HCT116 (cell line): ENCODE data around the gene CCDC73. TPM values are rescaled to one million over a fixed set of nuclear protein-coding genes. Genes with fewer than 3 reads are reported as not detected.

Source experiments
- ATAC-seq: fragments of 200-7000 bp; cut with Tn5 transposase; 2 replicates; pipeline ENCODE4 v1.9.1; 2020; ENCODE audit warnings: mild to moderate bottlenecking, moderate library complexity
- BruUV-seq: library from RNA; stranded (reverse); fragments of 400-500 nt; replicated peaks from 2 replicates; lab custom pipeline; 2021; lab: Mats Ljungman, UMichigan
- CTCF ChIA-PET: fragments of 300-600 bp; sonication (Branson Sonifier 250); formaldehyde crosslinking; loops from one replicate; lab custom pipeline; 2021; ENCODE audit warnings: antibody characterized with exemption; lab: Charles Lee
- POLR2A ChIA-PET: fragments of 300-600, 350-600 bp; sonication (Branson Sonifier 250); formaldehyde crosslinking; loops from one replicate; lab custom pipeline; 2021; ENCODE audit warnings: antibody characterized with exemption; lab: Charles Lee
- RAD21 ChIA-PET, 2 experiments: fragments of 300-600 bp; sonication (Branson Sonifier 250); formaldehyde crosslinking; loops; one replicate each; lab custom pipeline; 2023; ENCODE audit warnings: low total read pairs in 2 of 2; ENCODE audit not compliant: uncharacterized antibody in 2 of 2, unreplicated experiment in 2 of 2, low non-redundant PET in 1 of 2; lab: Charles Lee
- DNase-seq: peaks from one replicate; pipeline ENCODE4 v3.0.0-alpha.2; 2010; ENCODE audit warnings: low read depth, low spot score
- H2AFZ ChIP-seq: fragments of 200-600 bp; shearing (Covaris generic), sonication (generic); 2 replicates; pipeline ENCODE4 v1.6.1; 2017; ENCODE audit warnings: low read depth, mixed run types, mixed read lengths, antibody characterized with exemption, low read length; ENCODE audit not compliant: poor library complexity, severe bottlenecking
- H3K27ac ChIP-seq: 2 replicates; pipeline ENCODE4 v1.5.1; 2012; ENCODE audit warnings: low read depth, low read length
- H3K27me3 ChIP-seq: fragments of 200-600 bp; sonication (generic); 2 replicates; pipeline ENCODE4 v1.6.1; 2016; ENCODE audit warnings: mixed run types, low read length, mixed read lengths; ENCODE audit not compliant: insufficient read depth
- H3K36me3 ChIP-seq, 2 experiments: fragments of 200-500 bp in 1 of 2; fragments of 200-600 bp in 1 of 2; sonication (Bioruptor generic) in 1 of 2; sonication (generic) in 1 of 2; 2 replicates each; pipeline versions ENCODE4 v1.5.1 to v1.6.1; 2014 to 2016; ENCODE audit warnings: low read length in 2 of 2, inconsistent platforms in 1 of 2, mixed read lengths in 1 of 2, mixed run types in 1 of 2; ENCODE audit not compliant: insufficient read depth in 2 of 2, control insufficient read depth in 1 of 2
- H3K4me1 ChIP-seq, 2 experiments: fragments of 200-600 bp in 1 of 2; sonication (generic) in 1 of 2; 2 replicates each; pipeline versions ENCODE4 v1.5.1 to v1.6.1; 2012 to 2017; ENCODE audit warnings: low read length in 2 of 2, inconsistent platforms in 1 of 2, mild to moderate bottlenecking in 1 of 2, mixed read lengths in 1 of 2, mixed run types in 1 of 2, moderate library complexity in 1 of 2; ENCODE audit not compliant: insufficient read depth in 2 of 2, control insufficient read depth in 1 of 2
- H3K4me2 ChIP-seq: fragments of 200-600 bp; sonication (generic); 2 replicates; pipeline ENCODE4 v1.6.1; 2017; ENCODE audit warnings: mixed run types, low read length, mixed read lengths
- H3K4me3 ChIP-seq, 2 experiments: fragments of 200-600 bp in 1 of 2; sonication (generic) in 1 of 2; replicated peaks in 1 of 2; 2 replicates each; pipeline ENCODE4 v1.5.1; 2011 to 2016; ENCODE audit warnings: low read length in 2 of 2, control low read depth in 1 of 2, low read depth in 1 of 2, mild to moderate bottlenecking in 1 of 2, mixed read lengths in 1 of 2, mixed run types in 1 of 2
- H3K79me2 ChIP-seq: fragments of 200-600 bp; sonication (generic); 2 replicates; pipeline ENCODE4 v1.6.1; 2017; ENCODE audit warnings: mild to moderate bottlenecking, mixed run types, low read length, moderate library complexity, mixed read lengths; ENCODE audit not compliant: insufficient read depth
- H3K9ac ChIP-seq: fragments of 200-600 bp; sonication (generic); 2 replicates; pipeline ENCODE4 v1.6.1; 2016; ENCODE audit warnings: low read length, mixed read lengths
- H3K9me2 ChIP-seq: fragments of 200-600 bp; sonication (generic), shearing (Covaris generic); 2 replicates; pipeline ENCODE4 v1.6.1; 2017; ENCODE audit warnings: mixed run types, mild to moderate bottlenecking, moderate library complexity; ENCODE audit not compliant: insufficient read depth
- H3K9me3 ChIP-seq, 2 experiments: fragments of 200-500 bp in 1 of 2; fragments of 200-600 bp in 1 of 2; sonication (Bioruptor generic) in 1 of 2; sonication (generic) in 1 of 2; 2 replicates each; pipeline ENCODE4 v1.6.1; 2014 to 2017; ENCODE audit warnings: low read length in 2 of 2, mixed read lengths in 2 of 2, inconsistent platforms in 1 of 2, low read depth in 1 of 2, mild to moderate bottlenecking in 1 of 2, mixed run types in 1 of 2, moderate library complexity in 1 of 2; ENCODE audit not compliant: control insufficient read depth in 1 of 2, insufficient read depth in 1 of 2
- H4K20me1 ChIP-seq: fragments of 200-600 bp; sonication (generic), shearing (Covaris generic); 2 replicates; pipeline ENCODE4 v1.6.1; 2017; ENCODE audit warnings: mixed run types, mild to moderate bottlenecking, moderate library complexity; ENCODE audit not compliant: insufficient read depth
- CEBPB ChIP-seq: IDR thresholded peaks from 2 replicates; pipeline ENCODE4 v1.6.1; 2012; ENCODE audit warnings: low read depth
- EGR1 ChIP-seq: IDR thresholded peaks from 2 replicates; pipeline ENCODE4 v1.6.1; 2012; ENCODE audit warnings: low read depth
- FOSL1 ChIP-seq: IDR thresholded peaks from 2 replicates; pipeline ENCODE4 v1.6.1; 2012; ENCODE audit warnings: low read depth
- JUND ChIP-seq: IDR thresholded peaks from 2 replicates; pipeline ENCODE4 v1.6.1; 2012
- POLR2A ChIP-seq: IDR thresholded peaks from 2 replicates; pipeline ENCODE4 v1.7.0; 2011; ENCODE audit warnings: borderline replicate concordance; ENCODE audit not compliant: insufficient read depth, insufficient read length; ENCODE audit errors: extremely low read depth
- POLR2AphosphoS5 ChIP-seq: IDR thresholded peaks from 2 replicates; pipeline ENCODE4 v1.6.1; 2011; ENCODE audit warnings: mild to moderate bottlenecking, low read depth, low read length, moderate library complexity
- SP1 ChIP-seq: IDR thresholded peaks from 2 replicates; pipeline ENCODE4 v1.6.1; 2012; ENCODE audit warnings: low read depth
- SRF ChIP-seq: IDR thresholded peaks from 2 replicates; pipeline ENCODE4 v1.6.1; 2012; ENCODE audit warnings: low read depth
- ZFX ChIP-seq: fragments of 450-650 bp; IDR thresholded peaks from 2 replicates; pipeline ENCODE4 v1.6.1; 2017
- ZNF274 ChIP-seq: fragments of 200-500 bp; sonication (Bioruptor generic); IDR thresholded peaks from 2 replicates; pipeline ENCODE4 v1.6.1; 2014; ENCODE audit warnings: mild to moderate bottlenecking, low read depth, low read length, inconsistent platforms
- intact Hi-C: fragments of 100-400 bp; cut with micrococcal nuclease; formaldehyde crosslinking; loops from 2 replicates; pipeline ENCODE4 v1.10.0; 2022
- total RNA-seq: library from RNA; stranded (reverse); gene quantifications from one replicate; pipeline ENCODE4 v1.2.1, GENCODE V29; 2021; ENCODE audit not compliant: unreplicated experiment
- TF ChIP-seq, protein P1 (sequence below), 3 experiments: fragments of 200-600 bp in 1 of 3; sonication (generic) in 1 of 3; IDR thresholded peaks in 2 of 3; conservative IDR thresholded peaks in 1 of 3; 2 replicates each; pipeline ENCODE4 v1.5.1; 2012 to 2017; ENCODE audit warnings: low read depth in 2 of 3, low read length in 2 of 3, antibody characterized with exemption in 1 of 3, borderline replicate concordance in 1 of 3, control low read depth in 1 of 3, mild to moderate bottlenecking in 1 of 3, mixed read lengths in 1 of 3, mixed run types in 1 of 3, moderate library complexity in 1 of 3; ENCODE audit not compliant: insufficient read depth in 1 of 3

The CCDC73 gene
- total RNA-seq, 1 experiment from 2014 or later: not detected

DNA sequence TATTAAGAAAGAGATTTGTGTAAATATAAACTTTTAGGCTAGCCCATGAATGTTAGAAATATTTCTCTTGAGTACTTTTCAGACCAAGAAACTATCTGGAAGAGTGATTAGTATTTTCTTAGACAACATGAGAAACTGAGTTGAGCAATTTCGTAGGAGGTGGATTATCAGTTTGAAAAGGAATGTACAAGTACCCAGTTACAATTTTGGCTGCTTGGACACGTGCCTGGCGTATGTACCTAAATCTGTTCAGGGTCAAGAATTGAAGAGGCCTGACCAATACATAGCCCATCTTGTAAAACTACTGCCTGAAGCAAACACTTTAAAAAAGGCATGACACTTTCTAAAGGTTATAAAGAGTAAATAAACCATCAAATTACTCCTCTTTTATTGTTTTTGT lies 71.1 kb downstream of the CCDC73 start:
- H3K27me3 ChIP-seq: no peaks in the 10 kb centered on the region
- no TSS peak for BruUV-seq
- POLR2A ChIA-PET: no interaction called here
- no peak for TF ChIP-seq ZNF274
- no peak for TF ChIP-seq JUND
- TF ChIP-seq, protein P1, sequence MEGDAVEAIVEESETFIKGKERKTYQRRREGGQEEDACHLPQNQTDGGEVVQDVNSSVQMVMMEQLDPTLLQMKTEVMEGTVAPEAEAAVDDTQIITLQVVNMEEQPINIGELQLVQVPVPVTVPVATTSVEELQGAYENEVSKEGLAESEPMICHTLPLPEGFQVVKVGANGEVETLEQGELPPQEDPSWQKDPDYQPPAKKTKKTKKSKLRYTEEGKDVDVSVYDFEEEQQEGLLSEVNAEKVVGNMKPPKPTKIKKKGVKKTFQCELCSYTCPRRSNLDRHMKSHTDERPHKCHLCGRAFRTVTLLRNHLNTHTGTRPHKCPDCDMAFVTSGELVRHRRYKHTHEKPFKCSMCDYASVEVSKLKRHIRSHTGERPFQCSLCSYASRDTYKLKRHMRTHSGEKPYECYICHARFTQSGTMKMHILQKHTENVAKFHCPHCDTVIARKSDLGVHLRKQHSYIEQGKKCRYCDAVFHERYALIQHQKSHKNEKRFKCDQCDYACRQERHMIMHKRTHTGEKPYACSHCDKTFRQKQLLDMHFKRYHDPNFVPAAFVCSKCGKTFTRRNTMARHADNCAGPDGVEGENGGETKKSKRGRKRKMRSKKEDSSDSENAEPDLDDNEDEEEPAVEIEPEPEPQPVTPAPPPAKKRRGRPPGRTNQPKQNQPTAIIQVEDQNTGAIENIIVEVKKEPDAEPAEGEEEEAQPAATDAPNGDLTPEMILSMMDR (IDR thresholded peaks at IDR 0.05 in 2 of 3, conservative IDR thresholded peaks at IDR 0.05 in 1 of 3; ENCODE audit: borderline replicate concordance in 1 of 3, insufficient read depth in 1 of 3, low read depth in 2 of 3, low read length in 2 of 3): no peak
- no peak for TF ChIP-seq ZFX
- TF ChIP-seq SRF: no peak
- no peak for TF ChIP-seq EGR1
- TF ChIP-seq FOSL1: no peak
- no peak for TF ChIP-seq POLR2AphosphoS5
- no peak for TF ChIP-seq POLR2A
- TF ChIP-seq CEBPB: no peak
- TF ChIP-seq SP1: no peak
- ATAC-seq (no peak), DNase-seq (no peak)
- H3K79me2 ChIP-seq: no peaks in the 10 kb centered on the region
- CTCF ChIA-PET: no interaction called here
- H3K4me1 ChIP-seq: no peaks in the 10 kb centered on the region
- no peaks in the 10 kb centered on the region for H3K36me3 ChIP-seq
- RAD21 ChIA-PET: no interaction called here
- peak overlapping the region; percentile 45 for H2AFZ ChIP-seq
- intact Hi-C loops: loop anchor here (5.0 kb wide), 1 partner anchor 236 kb away; no protein-coding TSS in a partner anchor
- no peaks in the 10 kb centered on the region for H4K20me1 ChIP-seq
- no peak overlapping the region for H3K4me3 ChIP-seq
- no peak overlapping the region for H3K27ac ChIP-seq
- H3K9ac ChIP-seq: no peak overlapping the region
- no peaks in the 10 kb centered on the region for H3K9me2 ChIP-seq
- H3K9me3 ChIP-seq: no peaks in the 10 kb centered on the region
- H3K4me2 ChIP-seq: no peak overlapping the region
